Measurements from ENCODE around the gene RBM6. TPM values are rescaled to one million over a fixed set of nuclear protein-coding genes. Genes with fewer than 3 reads are reported as not detected.

RBM6 gene
- total and polyA plus RNA-seq, 2 experiments from 2014 or later = 31.8 to 53.7 TPM

DNA sequence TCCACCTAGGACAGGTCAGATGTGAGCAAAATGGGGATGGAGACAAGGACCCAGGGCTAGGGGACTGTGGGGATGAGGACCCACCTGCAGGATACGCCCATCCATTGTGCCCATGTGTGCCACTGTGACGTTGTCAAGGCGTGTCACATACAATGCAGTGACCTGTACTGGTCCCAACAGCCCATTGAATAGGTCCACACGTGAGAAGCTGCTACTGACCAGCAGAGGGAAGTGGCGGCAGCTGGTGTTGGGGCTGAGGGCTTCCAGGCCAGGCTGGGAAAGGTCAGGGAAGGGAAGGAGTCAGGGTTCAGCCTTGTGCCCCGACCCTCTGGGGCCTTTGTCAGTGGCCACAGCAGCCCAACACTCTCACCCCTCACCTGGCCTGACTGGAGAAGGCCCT is 41.0 kb upstream of the RBM6 start:
- no peaks in the 10 kb centered on the region for H3F3A ChIP-seq (ENCODE audit: insufficient read depth)
- no peak for TF ChIP-seq EZH2phosphoT487 (IDR thresholded peaks at IDR 0.05; ENCODE audit: insufficient read depth, low read depth)
- no peak for TF ChIP-seq EZH2 (IDR thresholded peaks at IDR 0.05; ENCODE audit: insufficient read depth, poor library complexity, severe bottlenecking)
- H3K4me2 ChIP-seq (ENCODE audit: unreplicated experiment) = no peak overlapping the region
- WGBS, 2 experiments (ENCODE audit: low coverage in 1 of 2, low lambda C conversion rate in 2 of 2, missing lambda C conversion rate in 2 of 2) = 58 to 61% methylated on average over 6 of the region's 6 CpGs
- no peak for DNase-seq
- H3K4me3 ChIP-seq = no peak overlapping the region
- no peak overlapping the region for H3K9ac ChIP-seq
- no peaks in the 10 kb centered on the region for H3K9me3 ChIP-seq (ENCODE audit: low read depth)
- peaks cover 13% of the 10 kb centered on the region for H3K4me1 ChIP-seq (ENCODE audit: insufficient read depth)
- no peaks in the 10 kb centered on the region for H3K9me2 ChIP-seq (ENCODE audit: insufficient read depth)
- H2AFZ ChIP-seq = no peak overlapping the region
- in situ Hi-C loops (cut with MboI) = no loop called here
- no peaks in the 10 kb centered on the region for H4K20me1 ChIP-seq (ENCODE audit: insufficient read depth)
- no peaks in the 10 kb centered on the region for H3K27me3 ChIP-seq (replicated peaks; ENCODE audit: insufficient read depth)
- H3K79me2 ChIP-seq (ENCODE audit: insufficient read depth) = no peaks in the 10 kb centered on the region
- H3K36me3 ChIP-seq (ENCODE audit: low read depth) = no peaks in the 10 kb centered on the region
- no peak overlapping the region for H3K27ac ChIP-seq

DNA sequence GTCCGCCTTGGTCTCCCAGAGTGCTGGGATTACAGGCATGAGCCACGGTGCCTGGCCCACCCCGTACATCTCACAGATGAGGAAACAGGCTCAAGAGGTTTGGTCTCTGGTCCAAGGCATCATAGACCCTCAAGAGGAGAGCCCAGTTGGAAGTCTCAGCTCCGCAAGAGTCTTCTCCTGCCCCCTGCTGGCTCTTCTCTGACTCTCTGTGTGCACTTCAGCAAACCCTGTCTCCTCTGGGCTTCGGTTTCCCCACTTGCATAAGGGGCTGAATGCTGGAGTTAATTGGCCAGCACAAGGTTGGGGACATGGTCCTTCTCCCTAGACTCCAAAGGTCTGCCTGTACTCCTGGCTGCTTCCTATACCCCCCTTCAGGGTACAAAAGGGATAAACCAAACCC is 40.1 kb upstream of the RBM6 start:
- in situ Hi-C loops (cut with MboI) = no loop called here
- WGBS, 2 experiments (ENCODE audit: low coverage in 1 of 2, low lambda C conversion rate in 2 of 2, missing lambda C conversion rate in 2 of 2) = 94 to 97% methylated on average over 5 of the region's 5 CpGs
- no peaks in the 10 kb centered on the region for H3K36me3 ChIP-seq (ENCODE audit: low read depth)

DNA sequence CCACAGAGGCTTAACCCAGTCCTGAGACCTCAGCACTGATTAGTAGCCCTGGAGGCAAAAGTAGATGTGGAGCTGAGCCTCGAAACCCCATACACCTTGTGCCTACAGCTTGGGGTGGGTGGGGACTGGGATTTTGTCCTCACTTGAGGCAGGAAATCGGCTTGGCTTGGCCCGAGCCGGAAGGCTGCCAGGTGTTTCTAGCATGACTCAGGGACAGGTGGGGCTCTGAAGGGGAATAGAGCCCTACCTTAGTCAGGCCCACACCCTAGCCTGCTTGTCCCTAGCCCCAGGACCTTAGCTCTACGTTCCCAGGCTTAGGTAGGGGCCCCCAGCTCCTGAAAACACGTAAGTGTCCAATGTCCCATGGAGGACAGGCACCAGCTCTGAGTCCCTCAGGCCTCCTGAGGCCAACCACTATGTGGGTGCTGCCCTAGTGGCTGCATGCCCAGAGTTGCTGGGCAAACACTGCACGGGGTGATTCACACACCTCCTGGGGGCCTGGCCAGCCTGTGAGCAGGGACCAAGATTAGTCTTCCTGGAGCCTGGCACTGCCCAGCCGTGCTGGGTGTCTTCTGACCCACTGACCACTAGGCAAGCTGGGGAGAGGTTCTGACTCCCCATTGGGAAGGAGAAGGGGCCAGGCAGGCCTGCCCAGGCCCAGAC is 39.3 kb upstream of the RBM6 start:
- in situ Hi-C loops (cut with MboI) = no loop called here
- Histone ChIP-seq H3K27ac (peak overlapping the region; percentile 10; the same call in 1 of the 2 replicates), H4K20me1 (ENCODE audit: insufficient read depth) (no peaks in the 10 kb centered on the region), H2AFZ (no peak overlapping the region), H3K9me2 (ENCODE audit: insufficient read depth) (no peaks in the 10 kb centered on the region), H3K4me2 (ENCODE audit: unreplicated experiment) (no peak overlapping the region), H3K27me3 (replicated peaks; ENCODE audit: insufficient read depth) (no peaks in the 10 kb centered on the region), H3K9ac (no peak overlapping the region), H3K79me2 (ENCODE audit: insufficient read depth) (no peaks in the 10 kb centered on the region), H3K4me1 (ENCODE audit: insufficient read depth) (peaks cover 13% of the 10 kb centered on the region), H3K9me3 (ENCODE audit: low read depth) (no peaks in the 10 kb centered on the region), H3K4me3 (no peak overlapping the region), H3F3A (ENCODE audit: insufficient read depth) (no peaks in the 10 kb centered on the region), H3K36me3 (ENCODE audit: low read depth) (no peaks in the 10 kb centered on the region)
- 54 to 57% methylated on average over 8 of the region's 8 CpGs for WGBS, 2 experiments (ENCODE audit: low coverage in 1 of 2, low lambda C conversion rate in 2 of 2, missing lambda C conversion rate in 2 of 2)
- peak; percentile 90 for DNase-seq
- no peak for TF ChIP-seq EZH2 (IDR thresholded peaks at IDR 0.05; ENCODE audit: insufficient read depth, poor library complexity, severe bottlenecking)
- TF ChIP-seq EZH2phosphoT487 (IDR thresholded peaks at IDR 0.05; ENCODE audit: insufficient read depth, low read depth) = no peak

More for the DNA sequence above, 40.1 kb upstream of the RBM6 start:
- no peaks in the 10 kb centered on the region for H3F3A ChIP-seq (ENCODE audit: insufficient read depth)
- H3K4me3 ChIP-seq = no peak overlapping the region
- DNase-seq = peak; percentile 14
- H3K9me2 ChIP-seq (ENCODE audit: insufficient read depth) = no peaks in the 10 kb centered on the region
- H3K4me1 ChIP-seq (ENCODE audit: insufficient read depth) = peaks cover 13% of the 10 kb centered on the region
- H3K27me3 ChIP-seq (replicated peaks; ENCODE audit: insufficient read depth) = no peaks in the 10 kb centered on the region
- H3K27ac ChIP-seq = no peak overlapping the region
- H2AFZ ChIP-seq = no peak overlapping the region
- TF ChIP-seq EZH2 (IDR thresholded peaks at IDR 0.05; ENCODE audit: insufficient read depth, poor library complexity, severe bottlenecking) (no peak), EZH2phosphoT487 (IDR thresholded peaks at IDR 0.05; ENCODE audit: insufficient read depth, low read depth) (no peak)
- H3K79me2 ChIP-seq (ENCODE audit: insufficient read depth) = no peaks in the 10 kb centered on the region
- no peak overlapping the region for H3K4me2 ChIP-seq (ENCODE audit: unreplicated experiment)
- no peaks in the 10 kb centered on the region for H4K20me1 ChIP-seq (ENCODE audit: insufficient read depth)
- H3K9ac ChIP-seq = no peak overlapping the region
- H3K9me3 ChIP-seq (ENCODE audit: low read depth) = no peaks in the 10 kb centered on the region

DNA sequence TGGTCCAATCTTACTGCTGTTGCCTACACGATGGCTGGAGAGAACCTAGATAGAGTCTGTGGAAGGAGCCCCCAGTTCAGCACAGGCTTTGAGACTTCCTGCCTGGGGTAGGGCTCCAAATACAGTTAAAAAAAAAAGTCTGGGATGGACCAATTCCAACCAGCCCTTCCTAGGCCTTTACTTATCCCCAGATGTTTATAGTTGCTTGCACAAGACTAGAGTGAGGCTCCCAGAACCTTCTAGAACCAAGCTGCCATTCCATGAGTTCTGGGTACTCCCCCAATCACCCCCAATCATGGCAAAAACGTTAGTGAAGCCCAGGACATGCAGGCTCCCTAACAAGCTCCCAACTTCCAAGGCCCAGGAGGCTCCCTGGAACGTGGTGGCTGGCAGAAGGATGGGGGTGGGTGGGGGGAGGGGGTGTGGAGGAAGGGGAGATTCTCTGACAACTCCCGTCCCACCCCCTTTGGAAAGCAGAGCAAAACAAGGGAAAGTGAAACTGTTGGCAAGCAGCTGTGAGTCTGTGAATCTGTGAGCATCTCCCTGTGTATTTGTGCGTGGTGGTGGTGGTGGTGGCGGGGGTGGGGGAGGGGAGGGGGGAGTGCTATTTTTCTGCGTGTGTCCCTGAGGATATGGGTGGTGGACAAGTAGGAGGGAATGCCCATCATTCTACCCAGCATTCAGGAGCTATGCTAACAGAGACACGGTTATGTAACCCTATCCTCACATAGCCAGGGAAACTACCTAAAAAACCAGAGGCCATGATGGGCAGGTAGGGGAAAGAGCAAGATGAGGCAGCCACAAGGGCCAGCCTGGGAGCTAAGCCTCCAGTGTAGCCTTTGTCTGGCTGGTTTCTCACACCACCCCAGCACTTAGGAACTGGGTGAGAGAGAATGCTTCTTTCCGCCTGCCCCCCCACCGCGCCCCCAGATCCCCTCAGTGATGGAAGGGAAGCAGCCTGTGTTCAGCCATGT is 38.3 kb upstream of the RBM6 start:
- H2AFZ ChIP-seq = no peak overlapping the region

More for the DNA sequence above, 38.3 kb upstream of the RBM6 start:
- Histone ChIP-seq H4K20me1 (ENCODE audit: insufficient read depth) (no peaks in the 10 kb centered on the region), H3K27me3 (replicated peaks; ENCODE audit: insufficient read depth) (no peaks in the 10 kb centered on the region), H3K4me3 (no peak overlapping the region), H3K27ac (peak overlapping the region; percentile 10; the same call in 1 of the 2 replicates), H3K4me1 (ENCODE audit: insufficient read depth) (peaks cover 20% of the 10 kb centered on the region), H3K79me2 (ENCODE audit: insufficient read depth) (no peaks in the 10 kb centered on the region), H3K9me3 (ENCODE audit: low read depth) (no peaks in the 10 kb centered on the region), H3K4me2 (ENCODE audit: unreplicated experiment) (no peak overlapping the region), H3K9ac (no peak overlapping the region), H3K36me3 (ENCODE audit: low read depth) (no peaks in the 10 kb centered on the region), H3K9me2 (ENCODE audit: insufficient read depth) (no peaks in the 10 kb centered on the region), H3F3A (ENCODE audit: insufficient read depth) (0 out of 2 replicates have a peak, but pooled peaks cover 5% of the 10 kb centered on the region)
- in situ Hi-C loops (cut with MboI) = no loop called here
- TF ChIP-seq EZH2 (IDR thresholded peaks at IDR 0.05; ENCODE audit: insufficient read depth, poor library complexity, severe bottlenecking) = no peak
- no peak for TF ChIP-seq EZH2phosphoT487 (IDR thresholded peaks at IDR 0.05; ENCODE audit: insufficient read depth, low read depth)
- WGBS, 2 experiments (ENCODE audit: low coverage in 1 of 2, low lambda C conversion rate in 2 of 2, missing lambda C conversion rate in 2 of 2) = 48 to 55% methylated on average over 7 to 11 of the region's 11 CpGs
- peak; percentile 21 for DNase-seq

Data from GM23248 (cell line).